HT-29 (cell line): ENCODE measurements around the gene PAX7. TPM values are rescaled to one million over a fixed set of nuclear protein-coding genes. Genes with fewer than 3 reads are reported as not detected.
"Not testable (repeated sequence)": the region's sequence is repeated elsewhere in the genome, so short reads cannot be mapped to it uniquely, and the experiment has no call there.

ENCODE experiments used
- DNase-seq: peaks from one replicate; pipeline ENCODE4 v3.0.0-alpha.2; 2015; ENCODE audit warnings: low spot score
- total RNA-seq: library from RNA; depleted of rRNA; stranded (reverse); fragments of >200 nt; shearing (Covaris generic); gene quantifications from 2 replicates; pipeline ENCODE4 v1.2.3, GENCODE V29; 2014; rRNA removed

The PAX7 gene
- not detected in 2 replicates for total RNA-seq

- DNase-seq: no peak
Measured at GRCh38 chr1:18630511-18631495, at the start of gene PAX7. PAX7 (plus strand) TSS chr1:18630846; CDS start chr1:18631604, 758 bp downstream.

- peak; percentile 57 for DNase-seq
Measured at GRCh38 chr1:18581420-18581880, 49.2 kb upstream of the PAX7 start.

- no peak for DNase-seq
Measured at GRCh38 chr1:18582890-18583289, 47.8 kb upstream of the PAX7 start.

GRCh38 chr1:18583326-18583941, 47.2 kb upstream of the PAX7 start:
- DNase-seq: no peak

GRCh38 chr1:18586016-18586415, 44.6 kb upstream of the PAX7 start:
- not testable (repeated sequence) for DNase-seq

- no peak for DNase-seq
Measured at GRCh38 chr1:18588093-18588492, 42.6 kb upstream of the PAX7 start.

- DNase-seq: no peak
Measured at GRCh38 chr1:18592368-18592767, 38.3 kb upstream of the PAX7 start.

- DNase-seq: peak; percentile 76
Measured at GRCh38 chr1:18597160-18598042, 33.2 kb upstream of the PAX7 start.

- no peak for DNase-seq
Measured at GRCh38 chr1:18599086-18599485, 31.6 kb upstream of the PAX7 start.

- no peak for DNase-seq
Measured at GRCh38 chr1:18599704-18600103, 30.9 kb upstream of the PAX7 start.

GRCh38 chr1:18602533-18603211, 28.0 kb upstream of the PAX7 start:
- no peak for DNase-seq

- no peak for DNase-seq
Measured at GRCh38 chr1:18603212-18603852, 27.3 kb upstream of the PAX7 start.

GRCh38 chr1:18606443-18607288, 24.0 kb upstream of the PAX7 start:
- DNase-seq: no peak

GRCh38 chr1:18607289-18607760, 23.3 kb upstream of the PAX7 start:
- DNase-seq: no peak

GRCh38 chr1:18608534-18608933, 22.1 kb upstream of the PAX7 start:
- DNase-seq: peak; percentile 55

- no peak for DNase-seq
Measured at GRCh38 chr1:18611311-18611710, 19.3 kb upstream of the PAX7 start.

- DNase-seq: no peak
Measured at GRCh38 chr1:18612073-18612472, 18.6 kb upstream of the PAX7 start.

- DNase-seq: no peak
Measured at GRCh38 chr1:18614069-18614735, 16.4 kb upstream of the PAX7 start.
